IMR-90 (cell line): ENCODE measurements around the gene TNIP1. TPM values are rescaled to one million over a fixed set of nuclear protein-coding genes. Genes with fewer than 3 reads are reported as not detected.

Source experiments
- ATAC-seq: fragments of 200-7000 bp; cut with Tn5 transposase; 2 replicates; pipeline ENCODE4 v1.9.1; 2020; ENCODE audit warnings: low read depth, mild to moderate bottlenecking, moderate library complexity
- BruUV-seq: library from RNA; stranded (reverse); fragments of 400-500 nt; replicated peaks from 2 replicates; lab custom pipeline; 2021; lab: Mats Ljungman, UMichigan
- CTCF ChIA-PET: fragments of 300-600 bp; formaldehyde crosslinking; extraction: SDS; loops from one replicate; lab custom pipeline; 2021; ENCODE audit warnings: antibody characterized with exemption; lab: Yijun Ruan, JAX
- POLR2A ChIA-PET: fragments of 300-600 bp; sonication (Branson Sonifier 250); formaldehyde crosslinking; loops from one replicate; lab custom pipeline; 2022; ENCODE audit warnings: antibody characterized with exemption; ENCODE audit not compliant: unreplicated experiment; lab: Charles Lee
- DNase-seq: peaks from one replicate; pipeline ENCODE4 v3.0.0; 2013
- H2AFZ ChIP-seq: replicated peaks from 2 replicates; pipeline ENCODE3; 2013; ENCODE audit warnings: low read length, mild to moderate bottlenecking; ENCODE audit not compliant: poor library complexity
- H2AK5ac ChIP-seq: 2 replicates; pipeline ENCODE4 v1.6.1; 2013; ENCODE audit warnings: low read depth, low read length, inconsistent platforms
- H2AK9ac ChIP-seq: replicated peaks from 2 replicates; pipeline ENCODE3; 2013; ENCODE audit warnings: mild to moderate bottlenecking, low read depth, low read length, moderate library complexity; ENCODE audit not compliant: poor library complexity
- H2BK120ac ChIP-seq: 2 replicates; pipeline ENCODE4 v1.6.1; 2013; ENCODE audit warnings: low read depth, low read length, inconsistent platforms
- H2BK15ac ChIP-seq: 3 replicates; pipeline ENCODE4 v1.6.1; 2013; ENCODE audit warnings: low read depth, low read length, inconsistent platforms
- H2BK20ac ChIP-seq: 2 replicates; pipeline ENCODE4 v1.6.1; 2013; ENCODE audit warnings: low read depth, mild to moderate bottlenecking, inconsistent platforms, low read length, moderate library complexity
- H2BK5ac ChIP-seq: 2 replicates; pipeline ENCODE4 v1.6.1; 2013; ENCODE audit warnings: mild to moderate bottlenecking, low read depth, low read length, inconsistent platforms; ENCODE audit not compliant: poor library complexity, severe bottlenecking
- H3K14ac ChIP-seq: replicated peaks from 2 replicates; pipeline ENCODE4 v1.6.1; 2013; ENCODE audit warnings: low read depth, low read length, inconsistent platforms
- H3K18ac ChIP-seq: 2 replicates; pipeline ENCODE4 v1.6.1; 2013; ENCODE audit warnings: low read depth, low read length, control low read depth
- H3K23ac ChIP-seq: 2 replicates; pipeline ENCODE4 v1.6.1; 2013; ENCODE audit warnings: low read depth, low read length, inconsistent platforms
- H3K27ac ChIP-seq: 2 replicates; pipeline ENCODE4 v1.5.1; 2013; ENCODE audit warnings: mild to moderate bottlenecking, control low read depth, low read length; ENCODE audit not compliant: insufficient read depth
- H3K27me3 ChIP-seq: 2 replicates; pipeline ENCODE4 v1.6.1; 2013; ENCODE audit warnings: low read length; ENCODE audit not compliant: control insufficient read depth, insufficient read depth
- H3K36me3 ChIP-seq: 2 replicates; pipeline ENCODE4 v1.6.1; 2013; ENCODE audit warnings: low read length, mixed read lengths; ENCODE audit not compliant: control insufficient read depth, insufficient read depth
- H3K4ac ChIP-seq: 2 replicates; pipeline ENCODE4 v1.6.1; 2013; ENCODE audit warnings: low read depth, low read length, inconsistent platforms
- H3K4me1 ChIP-seq: 2 replicates; pipeline ENCODE4 v1.6.1; 2013; ENCODE audit warnings: low read length, mixed read lengths; ENCODE audit not compliant: control insufficient read depth, insufficient read depth
- H3K4me2 ChIP-seq: 2 replicates; pipeline ENCODE4 v1.6.1; 2013; ENCODE audit warnings: low read depth, mild to moderate bottlenecking, control low read depth, low read length, moderate library complexity
- H3K4me3 ChIP-seq: 2 replicates; pipeline ENCODE4 v1.5.1; 2013; ENCODE audit warnings: low read depth, mild to moderate bottlenecking, control low read depth, low read length, moderate library complexity; ENCODE audit not compliant: insufficient read depth
- H3K56ac ChIP-seq: 2 replicates; pipeline ENCODE4 v1.6.1; 2013; ENCODE audit warnings: low read length, inconsistent platforms; ENCODE audit not compliant: insufficient read depth; ENCODE audit errors: extremely low read depth
- H3K79me1 ChIP-seq, 2 experiments: 2 replicates each; pipeline ENCODE4 v1.6.1; 2013; ENCODE audit warnings: low read length in 2 of 2, inconsistent platforms in 1 of 2, low read depth in 1 of 2
- H3K9ac ChIP-seq: 2 replicates; pipeline ENCODE4 v1.6.1; 2013; ENCODE audit warnings: low read depth, low read length, control low read depth
- H3K9me1 ChIP-seq: 2 replicates; pipeline ENCODE4 v1.6.1; 2013; ENCODE audit warnings: low read length, inconsistent platforms; ENCODE audit not compliant: insufficient read depth
- H3K9me3 ChIP-seq: 2 replicates; pipeline ENCODE4 v1.6.1; 2013; ENCODE audit warnings: low read length; ENCODE audit not compliant: control insufficient read depth, insufficient read depth
- H4K20me1 ChIP-seq: 2 replicates; pipeline ENCODE4 v1.6.1; 2013; ENCODE audit warnings: low read length, inconsistent platforms; ENCODE audit not compliant: insufficient read depth
- H4K5ac ChIP-seq: 2 replicates; pipeline ENCODE4 v1.6.1; 2013; ENCODE audit warnings: mild to moderate bottlenecking, low read depth, low read length, control low read depth
- H4K8ac ChIP-seq, 2 experiments: 2 replicates each; pipeline ENCODE4 v1.6.1; 2013; ENCODE audit warnings: low read depth in 2 of 2, low read length in 2 of 2, control low read depth in 1 of 2, inconsistent platforms in 1 of 2
- H4K91ac ChIP-seq: 2 replicates; pipeline ENCODE4 v1.6.1; 2013; ENCODE audit warnings: low read depth, low read length, inconsistent platforms; ENCODE audit not compliant: insufficient read depth
- BHLHE40 ChIP-seq: fragments of 150-350 bp; IDR thresholded peaks from 2 replicates; pipeline ENCODE4 v1.6.1; 2016; ENCODE audit warnings: mild to moderate bottlenecking, low read depth, low read length
- CEBPB ChIP-seq: IDR thresholded peaks from 2 replicates; pipeline ENCODE4 v1.6.1; 2012; ENCODE audit warnings: low read depth, low read length, improper control_type of control experiment
- CHD1 ChIP-seq: IDR thresholded peaks from 2 replicates; pipeline ENCODE4 v1.6.1; 2012; ENCODE audit warnings: low read depth, low read length, improper control_type of control experiment
- FOS ChIP-seq: fragments of 150-350 bp; IDR thresholded peaks from 2 replicates; pipeline ENCODE4 v1.6.1; 2016; ENCODE audit warnings: low read depth, low read length
- MAFK ChIP-seq: IDR thresholded peaks from 2 replicates; pipeline ENCODE4 v1.6.1; 2012; ENCODE audit warnings: low read depth, low read length, improper control_type of control experiment
- MAZ ChIP-seq: IDR thresholded peaks from 2 replicates; pipeline ENCODE4 v1.6.1; 2012; ENCODE audit warnings: low read depth, mild to moderate bottlenecking, low read length, improper control_type of control experiment, moderate library complexity, borderline replicate concordance
- MXI1 ChIP-seq: IDR thresholded peaks from 2 replicates; pipeline ENCODE4 v1.6.1; 2012; ENCODE audit warnings: low read depth, mild to moderate bottlenecking, low read length, moderate library complexity, borderline replicate concordance
- POLR2A ChIP-seq: IDR thresholded peaks from 2 replicates; pipeline ENCODE4 v1.6.1; 2012; ENCODE audit warnings: mild to moderate bottlenecking, low read depth, low read length
- RCOR1 ChIP-seq: IDR thresholded peaks from 2 replicates; pipeline ENCODE4 v1.6.1; 2012; ENCODE audit warnings: mild to moderate bottlenecking, low read length, improper control_type of control experiment; ENCODE audit not compliant: insufficient replicate concordance
- RFX5 ChIP-seq: IDR thresholded peaks from 2 replicates; pipeline ENCODE4 v1.8.0; 2012; ENCODE audit warnings: low read depth, mild to moderate bottlenecking, low read length, moderate library complexity
- SMC3 ChIP-seq: fragments of 150-350 bp; IDR thresholded peaks from 2 replicates; pipeline ENCODE4 v1.6.1; 2016; ENCODE audit warnings: low read depth, mild to moderate bottlenecking, antibody characterized with exemption, low read length, moderate library complexity
- WGBS, 2 experiments: methylation state at CpG; one replicate each; pipeline versions ENCODE4 v1.1.5 to v1.1.7; 2013; ENCODE audit warnings: missing lambda C conversion rate in 2 of 2; ENCODE audit not compliant: insufficient read length in 1 of 2; ENCODE audit errors: extremely low coverage in 2 of 2; 5-methylcytosine and 5-hydroxymethylcytosine counted together
- dilution Hi-C: fragments of 300-500 bp; cut with HindIII; formaldehyde crosslinking; loops from one replicate; pipeline ENCODE4 v1.14.3; 2018; ENCODE audit warnings: low sequenced_read_pairs; ENCODE audit not compliant: unreplicated experiment
- in situ Hi-C: fragments of 300-500 bp; cut with MboI; formaldehyde crosslinking; loops from 3 replicates; pipeline ENCODE4 v1.14.3; 2019; ENCODE audit warnings: low sequenced_read_pairs, inconsistent platforms, mixed read lengths
- intact Hi-C: fragments of 100-400 bp; cut with micrococcal nuclease; formaldehyde crosslinking; loops from 2 replicates; pipeline ENCODE4 v1.10.0; 2022
- polyA plus RNA-seq, 3 experiments: library from polyadenylated mRNA; depleted of rRNA; stranded (reverse); fragments of >200 nt; gene quantifications; 2 replicates each; pipeline ENCODE4 v1.2.3, GENCODE V29; 2012; ENCODE audit warnings: low replicate concordance in 1 of 3
- total RNA-seq: library from RNA; depleted of rRNA; stranded (reverse); fragments of >200 nt; gene quantifications from 2 replicates; pipeline ENCODE4 v1.2.3, GENCODE V29; 2012
- TF ChIP-seq, protein P1 (sequence below): fragments of 150-350 bp; IDR thresholded peaks from 2 replicates; pipeline ENCODE4 v1.6.1; 2016; ENCODE audit warnings: low read depth, mild to moderate bottlenecking, low read length, moderate library complexity, borderline replicate concordance
- TF ChIP-seq, protein P2 (sequence below): fragments of 150-350 bp; IDR thresholded peaks from 2 replicates; pipeline ENCODE4 v1.6.1; 2017; ENCODE audit warnings: mild to moderate bottlenecking, antibody characterized with exemption, low read length, low read depth

TNIP1 gene
- total and polyA plus RNA-seq, 2 of the 4 experiments (the other 2 are of a cell fraction), result 63.8 to 92.8 TPM

DNA sequence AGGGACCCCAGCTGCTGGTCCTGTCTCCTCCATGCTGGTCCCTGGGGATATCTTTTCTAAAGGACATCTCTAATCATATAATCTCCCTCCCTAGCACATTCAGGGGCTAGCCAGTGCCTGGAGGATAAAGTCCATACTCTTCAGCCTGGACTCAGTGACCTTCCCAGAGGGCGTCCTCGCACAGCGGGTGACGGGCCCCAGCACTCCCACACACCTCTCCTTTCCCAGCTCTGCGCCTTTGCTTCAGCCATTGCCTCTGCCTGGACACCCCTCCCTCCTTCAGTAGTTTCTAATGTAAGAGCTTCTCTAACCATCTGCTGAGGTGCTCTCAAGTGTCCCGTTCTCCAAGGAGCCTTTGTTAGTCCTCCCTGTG is 15.2 kb upstream of the TNIP1 start:
- in situ Hi-C loops, result no loop called here
- TF ChIP-seq FOS, result no peak
- TF ChIP-seq BHLHE40, result no peak
- no peak for TF ChIP-seq MAFK
- no peak for TF ChIP-seq SMC3
- TF ChIP-seq CEBPB, result no peak
- TF ChIP-seq RCOR1, result no peak
- TF ChIP-seq, protein P1, sequence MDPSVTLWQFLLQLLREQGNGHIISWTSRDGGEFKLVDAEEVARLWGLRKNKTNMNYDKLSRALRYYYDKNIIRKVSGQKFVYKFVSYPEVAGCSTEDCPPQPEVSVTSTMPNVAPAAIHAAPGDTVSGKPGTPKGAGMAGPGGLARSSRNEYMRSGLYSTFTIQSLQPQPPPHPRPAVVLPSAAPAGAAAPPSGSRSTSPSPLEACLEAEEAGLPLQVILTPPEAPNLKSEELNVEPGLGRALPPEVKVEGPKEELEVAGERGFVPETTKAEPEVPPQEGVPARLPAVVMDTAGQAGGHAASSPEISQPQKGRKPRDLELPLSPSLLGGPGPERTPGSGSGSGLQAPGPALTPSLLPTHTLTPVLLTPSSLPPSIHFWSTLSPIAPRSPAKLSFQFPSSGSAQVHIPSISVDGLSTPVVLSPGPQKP, result no peak
- no peak for TF ChIP-seq RFX5
- no peak for TF ChIP-seq MXI1
- no peak for TF ChIP-seq CHD1
- TF ChIP-seq MAZ, result no peak
- no peak for TF ChIP-seq POLR2A
- TF ChIP-seq, protein P2, sequence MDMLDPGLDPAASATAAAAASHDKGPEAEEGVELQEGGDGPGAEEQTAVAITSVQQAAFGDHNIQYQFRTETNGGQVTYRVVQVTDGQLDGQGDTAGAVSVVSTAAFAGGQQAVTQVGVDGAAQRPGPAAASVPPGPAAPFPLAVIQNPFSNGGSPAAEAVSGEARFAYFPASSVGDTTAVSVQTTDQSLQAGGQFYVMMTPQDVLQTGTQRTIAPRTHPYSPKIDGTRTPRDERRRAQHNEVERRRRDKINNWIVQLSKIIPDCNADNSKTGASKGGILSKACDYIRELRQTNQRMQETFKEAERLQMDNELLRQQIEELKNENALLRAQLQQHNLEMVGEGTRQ, result no peak
- Histone ChIP-seq H3K4me2 (no peak overlapping the region), H3K9me3 (no peaks in the 10 kb centered on the region), H2AK9ac (no peak overlapping the region), H3K14ac (peak overlapping the region; percentile 38; the same call in 1 of the 2 replicates), H3K9me1 (peaks cover 30% of the 10 kb centered on the region), H4K91ac (no peak overlapping the region; the same call in 1 of the 2 replicates), H3K27ac (no peak overlapping the region), H2BK5ac (no peak overlapping the region), H3K4me3 (no peak overlapping the region), H4K20me1 (peaks cover 3% of the 10 kb centered on the region; the same call in 1 of the 2 replicates), H3K79me1 (peaks cover 0 to 13% of the 10 kb centered on the region in 2 experiments; a peak in 1 of 4 replicates), H2AFZ (no peak overlapping the region), H3K4ac (peak overlapping the region; percentile 65), H2BK15ac (no peak overlapping the region; the same call in 2 of the 3 replicates), H3K18ac (no peak overlapping the region), H3K36me3 (peaks cover 13% of the 10 kb centered on the region), H4K5ac (peak overlapping the region; percentile 56), H2BK20ac (0 out of 2 replicates have a peak overlapping the region, but pooled peaks have one; percentile 5), H2AK5ac (peak overlapping the region; percentile 67; the same call in 1 of the 2 replicates), H3K27me3 (no peaks in the 10 kb centered on the region), H3K23ac (peak overlapping the region; percentile 55; the same call in 1 of the 2 replicates), H3K4me1 (peaks cover 22% of the 10 kb centered on the region), H2BK120ac (no peak overlapping the region), H4K8ac (peak overlapping the region; percentile 62 to 92; a peak in 2 of 4 replicates), H3K56ac (no peak overlapping the region; the same call in 1 of the 2 replicates), H3K9ac (no peak overlapping the region)
- dilution Hi-C loops, result no loop called here
- intact Hi-C loops, result no loop called here
- ChIA-PET CTCF (no interaction called here), POLR2A (no interaction called here)
- ATAC-seq (no peak), DNase-seq (no peak)
- 83% methylated on average over 1 of the region's 6 CpGs; no CpG with 5 or more reads in 1 of the 2 experiments for WGBS, 2 experiments
- BruUV-seq, result no TSS peak
